Raji (cell line): ENCODE measurements around the gene VMA21.

Source experiments
- POLR2A ChIP-seq: IDR thresholded peaks from 2 replicates; pipeline ENCODE4 v1.6.1; 2011; ENCODE audit warnings: low read depth, low read length, control low read depth; ENCODE audit not compliant: insufficient read depth

Gene VMA21

GRCh38 chrX:151416579-151416978 lies 19.6 kb downstream of the VMA21 start:
- no peak for TF ChIP-seq POLR2A

GRCh38 chrX:151419782-151420181 lies 22.8 kb downstream of the VMA21 start:
- no peak for TF ChIP-seq POLR2A

- no peak for TF ChIP-seq POLR2A
Measured at GRCh38 chrX:151424505-151424904, 27.5 kb downstream of the VMA21 start.

GRCh38 chrX:151448509-151448908 lies 51.5 kb downstream of the VMA21 start:
- TF ChIP-seq POLR2A = no peak

- TF ChIP-seq POLR2A = no peak
Measured at GRCh38 chrX:151458824-151459223, 61.8 kb downstream of the VMA21 start.
